Activated CD8-positive, alpha-beta memory T cell treated with anti-CD3 and anti-CD28 coated beads, Interleukin-2, amount 50 U/mL, for 48 hours (primary cell): Measurements from ENCODE around the gene F12.

Experiments used
- DNase-seq: peaks from one replicate; pipeline ENCODE4 v3.0.0-alpha.2; 2020

The F12 gene

DNA sequence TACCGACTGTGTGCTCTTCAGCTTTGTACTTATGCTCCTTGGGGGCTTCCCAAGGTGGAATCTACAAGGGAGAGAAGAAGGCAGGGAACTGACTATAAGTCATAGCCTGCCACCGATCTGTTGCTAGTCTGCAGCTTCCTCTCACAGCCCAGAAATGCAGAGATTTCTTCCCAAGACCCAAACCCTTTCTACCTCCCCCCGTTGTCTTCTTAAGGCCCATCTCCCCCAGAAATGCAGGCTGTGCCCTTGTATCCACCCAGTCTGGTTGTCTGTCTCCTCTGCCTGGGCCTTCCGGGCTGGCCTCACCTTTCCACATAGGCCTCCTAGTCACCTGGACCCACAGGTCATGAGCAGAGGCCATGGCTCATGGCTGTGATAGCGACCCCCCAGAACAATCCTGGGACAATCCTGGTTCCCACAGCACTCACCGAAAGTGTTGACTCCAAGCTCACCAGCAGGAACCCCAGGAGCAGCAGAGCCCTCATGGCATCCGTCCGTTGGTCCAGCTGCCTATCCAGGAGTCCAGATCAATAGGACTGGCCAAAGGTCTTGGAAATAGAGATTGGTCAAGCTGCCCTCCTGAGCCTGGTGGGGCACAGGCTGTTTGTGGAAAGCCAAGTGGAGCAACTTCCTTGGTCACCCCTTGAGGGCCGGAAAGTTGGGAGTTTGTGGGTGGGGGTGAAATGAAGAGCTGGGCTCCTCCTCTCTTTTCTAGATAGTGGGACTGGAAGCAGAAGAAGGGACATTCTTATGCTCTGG, at the start of gene F12:
Gene F12, minus strand, starts transcription at position 522 of the 759 bp plus-strand sequence. Its CDS starts 37 bp downstream, at position 485.
- no peak for DNase-seq

DNA sequence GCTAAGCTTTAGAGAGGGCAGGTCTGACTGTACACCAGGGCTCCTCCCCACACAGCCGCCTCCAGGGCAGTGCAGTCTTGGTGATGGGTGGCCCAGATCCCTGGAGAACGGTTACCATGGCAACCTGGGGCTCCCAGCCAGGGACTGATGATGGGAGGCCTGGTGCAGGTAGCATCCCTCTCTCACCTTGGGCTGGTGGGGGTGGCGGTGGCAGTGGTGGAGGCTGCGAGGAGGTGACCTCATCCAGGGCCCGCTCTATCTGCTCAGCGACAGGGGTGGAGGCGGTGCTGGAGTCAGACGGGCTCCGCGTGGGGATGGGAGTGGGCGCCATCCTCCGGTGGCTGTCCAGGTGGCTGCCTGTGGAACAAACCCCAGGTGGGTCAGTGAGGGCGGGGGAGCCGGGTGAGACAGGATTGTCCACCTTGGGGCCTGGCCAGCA, 49.6 kb upstream of the F12 start:
- DNase-seq = no peak

DNA sequence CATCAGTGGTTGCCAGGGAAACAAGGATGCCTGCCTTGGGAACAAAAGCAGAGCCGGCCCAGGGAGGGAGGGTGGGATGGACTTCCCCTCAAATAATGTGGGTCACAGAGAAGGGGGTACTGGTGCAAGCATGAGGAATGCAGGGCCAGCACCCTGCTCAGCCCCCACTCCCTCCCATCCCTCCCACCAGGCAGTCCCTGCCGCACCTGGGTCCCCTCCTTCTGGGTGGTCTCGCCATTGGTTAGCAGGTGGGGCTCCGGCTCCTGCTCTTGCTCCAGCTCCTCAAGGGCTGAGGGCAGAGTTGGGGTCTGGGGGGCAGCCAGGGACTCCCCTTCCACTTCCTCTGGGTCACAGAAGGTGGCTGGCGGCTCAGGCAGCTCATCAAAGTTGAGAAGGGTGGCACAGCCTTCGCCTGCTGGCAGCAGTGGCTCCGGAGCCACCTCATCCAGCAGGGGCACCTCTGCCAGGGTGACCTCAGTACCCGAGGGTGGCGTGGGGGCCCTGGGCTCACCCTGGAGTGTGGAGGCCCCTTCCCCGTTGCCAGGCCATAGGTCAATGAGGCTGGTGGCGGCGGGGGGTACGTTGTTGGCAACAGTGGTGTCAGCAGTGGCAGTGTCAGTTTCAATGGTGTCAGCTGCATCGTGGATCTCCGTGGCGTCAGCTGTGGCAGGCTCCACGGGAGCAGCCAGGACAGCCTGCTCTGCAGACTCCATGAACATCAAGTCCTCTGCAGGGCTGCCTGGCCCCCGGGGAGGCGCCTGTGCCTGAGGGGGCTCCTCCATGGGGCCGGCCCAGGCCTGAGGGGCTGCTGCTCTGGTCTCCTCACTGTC, 48.7 kb upstream of the F12 start:
- DNase-seq = no peak

DNA sequence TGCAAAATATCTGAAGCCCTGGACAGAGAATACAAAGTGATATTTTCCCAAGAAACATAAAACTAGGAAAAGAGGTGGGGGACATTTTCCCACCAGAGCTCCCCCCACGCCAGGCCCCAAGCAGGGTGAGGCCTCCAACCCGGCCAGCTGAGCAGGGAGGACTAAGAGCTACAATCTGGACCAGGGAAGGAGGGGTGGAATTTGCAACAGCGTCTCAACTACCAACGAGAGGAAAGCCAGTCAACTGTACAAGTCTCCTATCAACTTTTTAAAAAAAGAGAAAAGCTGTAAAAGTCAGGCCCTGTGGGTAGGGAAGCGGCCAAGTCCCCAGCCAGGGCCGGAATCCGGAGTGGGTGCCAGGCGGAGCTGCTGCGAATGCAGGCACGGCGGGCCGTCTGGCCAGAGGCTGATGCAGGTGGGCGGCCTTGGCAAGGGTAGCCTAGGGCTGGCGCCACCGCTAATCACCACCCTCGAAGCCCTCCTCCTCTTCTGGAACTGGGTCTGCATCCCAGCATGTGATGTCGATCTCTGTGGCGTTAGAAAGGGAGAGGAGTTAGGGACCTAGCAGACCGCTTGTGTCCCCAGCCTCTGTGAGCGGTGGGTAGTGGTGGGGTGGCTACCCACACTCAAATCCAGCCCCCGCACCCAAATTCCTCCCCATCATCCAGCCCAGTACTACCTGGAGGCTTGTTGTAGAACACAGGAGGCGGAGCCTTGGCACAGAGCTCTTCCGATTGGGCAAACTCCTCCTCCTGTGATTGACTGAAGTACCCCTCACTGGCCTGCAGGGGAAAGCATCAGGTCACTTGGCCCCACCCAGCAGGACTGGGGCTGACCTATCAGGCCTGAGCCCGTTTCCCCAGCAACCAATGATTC, 47.9 kb upstream of the F12 start:
- no peak for DNase-seq

DNA sequence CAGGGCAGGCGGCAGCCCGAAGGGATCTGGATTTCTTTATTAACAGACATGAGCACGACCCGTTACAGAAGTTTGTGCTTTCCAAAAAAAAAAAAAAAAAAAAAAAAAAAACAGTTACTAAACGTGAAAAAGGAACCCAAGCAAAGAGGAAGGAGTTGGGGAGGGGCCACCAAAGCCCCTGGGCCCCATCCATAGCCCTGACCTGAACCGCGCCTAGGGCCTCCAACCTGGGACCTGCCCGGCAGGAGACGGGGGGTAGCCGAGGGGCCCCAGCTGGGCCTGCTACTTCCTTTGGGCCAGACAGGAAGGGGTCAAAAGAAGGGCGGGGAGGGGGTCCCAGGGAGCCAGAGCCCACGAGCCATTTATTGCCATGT, 47.2 kb upstream of the F12 start:
- DNase-seq = no peak

DNA sequence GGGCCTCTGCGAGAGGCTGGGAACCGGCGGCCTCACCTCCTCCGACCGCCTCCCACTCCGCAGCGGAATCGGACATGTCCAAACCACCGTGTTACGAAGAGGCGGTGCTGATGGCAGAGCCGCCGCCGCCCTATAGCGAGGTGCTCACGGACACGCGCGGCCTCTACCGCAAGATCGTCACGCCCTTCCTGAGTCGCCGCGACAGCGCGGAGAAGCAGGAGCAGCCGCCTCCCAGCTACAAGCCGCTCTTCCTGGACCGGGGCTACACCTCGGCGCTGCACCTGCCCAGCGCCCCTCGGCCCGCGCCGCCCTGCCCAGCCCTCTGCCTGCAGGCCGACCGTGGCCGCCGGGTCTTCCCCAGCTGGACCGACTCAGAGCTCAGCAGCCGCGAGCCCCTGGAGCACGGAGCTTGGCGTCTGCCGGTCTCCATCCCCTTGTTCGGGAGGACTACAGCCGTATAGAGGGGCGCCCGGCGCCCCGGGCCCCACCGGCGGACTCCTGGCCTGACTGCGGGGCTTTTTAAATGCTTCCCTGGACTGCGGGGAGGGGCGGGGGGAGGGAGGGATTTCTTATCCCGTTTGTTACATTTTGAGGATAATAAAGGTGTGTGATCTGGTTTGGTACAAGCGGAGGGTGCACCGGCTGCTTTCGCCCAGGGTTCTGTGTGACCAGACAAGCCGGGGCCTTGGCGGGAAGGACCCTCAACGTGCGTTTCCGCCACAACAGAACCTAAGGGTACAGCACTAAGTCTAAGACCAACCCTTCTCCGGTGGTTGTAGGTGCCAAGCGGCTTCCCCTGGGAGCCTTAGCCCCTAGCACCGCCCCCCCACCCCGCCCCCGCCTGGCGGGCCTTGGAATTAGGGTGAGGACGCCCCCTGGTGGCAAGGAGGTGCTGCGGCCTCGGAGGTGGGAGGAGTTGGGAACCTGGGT, 46.6 kb upstream of the F12 start:
- DNase-seq = peak; percentile 99

DNA sequence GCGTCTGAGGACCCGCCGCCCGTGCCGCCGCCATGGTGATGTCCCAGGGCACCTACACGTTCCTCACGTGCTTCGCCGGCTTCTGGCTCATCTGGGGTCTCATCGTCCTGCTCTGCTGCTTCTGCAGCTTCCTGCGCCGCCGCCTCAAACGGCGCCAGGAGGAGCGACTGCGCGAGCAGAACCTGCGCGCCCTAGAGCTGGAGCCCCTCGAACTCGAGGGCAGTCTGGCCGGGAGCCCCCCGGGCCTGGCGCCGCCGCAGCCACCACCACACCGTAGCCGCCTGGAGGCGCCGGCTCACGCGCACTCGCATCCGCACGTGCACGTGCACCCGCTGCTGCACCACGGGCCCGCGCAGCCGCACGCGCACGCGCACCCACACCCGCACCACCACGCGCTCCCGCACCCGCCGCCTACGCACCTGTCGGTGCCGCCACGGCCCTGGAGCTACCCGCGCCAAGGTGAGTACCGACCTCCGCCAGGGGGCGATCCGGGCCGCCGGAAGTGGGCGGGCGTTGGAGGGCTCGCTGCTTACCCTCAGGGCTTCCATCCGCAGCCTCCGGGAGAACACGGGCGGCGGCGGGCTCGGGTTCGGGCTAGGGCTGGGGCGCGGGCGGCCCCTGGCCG, 45.8 kb upstream of the F12 start:
- peak; percentile 98 for DNase-seq

DNA sequence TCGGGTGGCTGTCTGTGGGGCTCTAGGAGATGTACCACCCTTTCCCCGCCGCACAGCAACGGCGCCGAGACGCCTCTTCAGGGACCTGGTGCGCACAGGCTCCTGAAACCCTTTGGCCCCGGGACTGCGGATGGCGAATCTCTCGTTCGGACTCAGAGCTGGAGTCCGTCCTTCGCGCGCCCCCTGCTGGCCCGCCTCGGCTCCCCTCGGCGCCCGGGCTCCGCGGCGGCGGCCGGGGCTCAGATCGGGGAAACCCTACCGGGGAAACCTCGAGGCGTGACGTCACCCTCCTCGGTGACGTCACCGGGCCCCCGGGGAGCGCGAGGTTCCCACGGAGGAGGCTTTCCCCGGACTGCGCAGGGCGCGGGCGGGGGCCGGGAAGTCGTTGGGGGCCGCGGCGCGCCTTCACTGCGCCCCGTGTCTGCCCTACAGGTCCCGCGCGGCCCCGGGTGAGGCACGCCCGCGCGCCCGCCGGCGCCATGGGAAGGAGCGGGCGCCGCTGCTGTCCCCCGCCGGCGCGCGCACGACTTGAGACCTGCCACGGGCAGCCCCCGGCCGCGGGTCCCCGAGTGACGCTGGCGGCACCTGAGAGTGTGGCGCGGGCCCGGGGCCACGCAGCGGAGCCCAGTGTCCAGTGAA, 45.2 kb upstream of the F12 start:
- peak; percentile 100 for DNase-seq

DNA sequence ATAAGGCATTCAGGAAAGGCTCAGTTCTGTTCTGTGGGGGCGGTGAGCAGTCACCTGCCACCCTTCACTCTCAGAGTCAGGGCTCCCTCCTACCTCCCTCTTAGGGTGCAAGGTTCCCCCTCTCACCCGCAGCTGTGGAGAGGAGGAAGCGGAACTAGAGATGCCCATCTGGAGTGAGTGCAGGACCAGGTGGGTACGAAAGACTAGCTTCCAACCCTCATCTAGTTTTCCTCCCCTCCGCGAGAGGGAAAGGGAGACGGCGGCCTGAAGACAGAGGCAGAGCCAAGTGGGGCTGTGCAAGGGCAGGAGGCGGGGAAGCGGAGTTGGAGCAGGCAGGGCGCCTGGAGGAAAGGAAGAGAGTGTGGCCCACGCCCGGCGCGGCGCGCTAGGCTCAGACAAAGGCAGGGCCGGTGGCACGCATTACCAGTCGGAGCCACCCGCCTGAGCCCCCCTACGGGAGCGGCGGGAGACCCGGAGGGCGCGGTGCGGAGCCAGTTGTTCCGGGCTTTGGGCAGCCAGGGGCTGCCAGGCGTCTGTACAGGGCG, 44.6 kb upstream of the F12 start:
- no peak for DNase-seq

DNA sequence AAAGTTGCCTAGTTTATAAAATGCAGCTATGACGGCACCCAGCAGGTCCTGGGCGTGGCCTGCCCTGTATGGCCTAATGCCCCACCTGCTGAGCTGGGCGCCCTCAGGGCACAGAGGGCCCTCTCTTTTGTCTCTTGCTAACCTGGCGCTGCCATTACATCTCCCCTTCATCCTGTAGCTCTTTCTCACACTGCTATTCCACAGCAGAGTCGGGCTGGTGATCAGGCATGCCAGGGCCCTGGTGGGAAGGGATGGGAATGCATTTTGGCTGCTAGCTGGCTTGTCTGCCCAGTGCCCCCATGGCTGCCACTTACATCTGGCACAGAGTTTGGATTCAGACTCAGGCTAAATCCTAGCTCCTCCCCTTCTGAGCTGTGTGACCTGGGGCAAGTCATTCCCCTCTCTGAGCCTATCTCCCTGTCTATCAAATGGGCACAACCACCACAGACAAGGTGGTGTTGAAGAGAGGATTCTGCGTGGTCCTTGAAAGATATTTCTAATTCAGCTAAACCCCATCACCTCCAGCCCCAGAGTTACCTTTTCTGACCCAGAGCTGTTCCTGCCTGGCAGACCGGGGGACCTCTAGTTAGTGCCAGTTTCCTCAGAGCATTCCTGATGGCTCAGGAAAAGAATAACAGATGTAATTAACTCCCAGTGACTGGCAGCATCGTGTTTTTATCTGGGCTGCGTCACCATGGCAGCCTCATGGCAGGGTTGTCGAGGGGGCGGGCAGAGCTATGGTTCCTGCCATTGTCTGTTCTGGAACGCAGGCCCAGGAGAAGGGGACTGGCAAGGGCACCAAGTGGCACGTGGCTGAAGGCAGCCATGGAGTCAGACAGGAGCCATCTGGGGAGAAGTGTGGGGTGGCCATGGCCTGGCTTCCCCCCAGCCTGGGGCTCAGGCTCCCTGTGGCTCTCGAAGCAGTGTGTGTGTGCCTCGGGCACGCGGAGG, 43.6 kb upstream of the F12 start:
- no peak for DNase-seq

DNA sequence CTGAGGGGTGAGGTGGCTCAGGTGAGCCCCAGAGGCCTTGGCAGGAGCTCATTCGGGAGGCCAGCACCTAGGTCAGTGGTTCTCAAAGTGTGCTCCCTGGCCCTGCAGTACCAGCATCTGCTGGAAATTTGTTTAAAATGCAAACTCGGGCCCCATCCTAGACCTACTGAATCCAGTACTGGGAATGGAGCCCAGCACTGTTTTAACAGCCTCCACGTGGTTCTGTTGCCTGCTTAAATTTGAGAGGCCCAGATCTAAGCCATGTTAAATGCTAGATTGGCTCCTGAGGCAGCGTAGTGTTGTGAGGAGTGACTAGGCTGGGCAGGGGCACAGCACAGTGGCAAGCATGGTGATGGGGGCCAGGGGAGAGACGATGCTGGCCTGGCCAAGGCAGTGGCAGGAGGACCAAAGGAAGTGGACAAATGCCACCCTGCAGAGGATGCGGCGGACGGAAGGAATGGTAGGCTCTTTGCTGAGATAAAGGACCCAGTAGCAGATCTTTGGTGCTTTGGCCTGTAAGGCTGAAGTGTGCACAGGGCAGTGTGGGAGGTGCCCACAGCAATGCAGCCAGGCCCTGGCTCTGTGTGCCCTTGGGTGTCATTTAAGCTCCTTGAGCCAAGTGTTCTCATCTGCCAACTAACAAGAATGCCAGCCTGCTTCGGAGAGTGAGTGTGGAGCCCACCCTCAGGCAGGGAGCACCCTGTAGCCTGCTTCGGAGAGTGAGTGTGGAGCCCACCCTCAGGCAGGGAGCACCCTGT, 41.5 kb upstream of the F12 start:
- DNase-seq = no peak

DNA sequence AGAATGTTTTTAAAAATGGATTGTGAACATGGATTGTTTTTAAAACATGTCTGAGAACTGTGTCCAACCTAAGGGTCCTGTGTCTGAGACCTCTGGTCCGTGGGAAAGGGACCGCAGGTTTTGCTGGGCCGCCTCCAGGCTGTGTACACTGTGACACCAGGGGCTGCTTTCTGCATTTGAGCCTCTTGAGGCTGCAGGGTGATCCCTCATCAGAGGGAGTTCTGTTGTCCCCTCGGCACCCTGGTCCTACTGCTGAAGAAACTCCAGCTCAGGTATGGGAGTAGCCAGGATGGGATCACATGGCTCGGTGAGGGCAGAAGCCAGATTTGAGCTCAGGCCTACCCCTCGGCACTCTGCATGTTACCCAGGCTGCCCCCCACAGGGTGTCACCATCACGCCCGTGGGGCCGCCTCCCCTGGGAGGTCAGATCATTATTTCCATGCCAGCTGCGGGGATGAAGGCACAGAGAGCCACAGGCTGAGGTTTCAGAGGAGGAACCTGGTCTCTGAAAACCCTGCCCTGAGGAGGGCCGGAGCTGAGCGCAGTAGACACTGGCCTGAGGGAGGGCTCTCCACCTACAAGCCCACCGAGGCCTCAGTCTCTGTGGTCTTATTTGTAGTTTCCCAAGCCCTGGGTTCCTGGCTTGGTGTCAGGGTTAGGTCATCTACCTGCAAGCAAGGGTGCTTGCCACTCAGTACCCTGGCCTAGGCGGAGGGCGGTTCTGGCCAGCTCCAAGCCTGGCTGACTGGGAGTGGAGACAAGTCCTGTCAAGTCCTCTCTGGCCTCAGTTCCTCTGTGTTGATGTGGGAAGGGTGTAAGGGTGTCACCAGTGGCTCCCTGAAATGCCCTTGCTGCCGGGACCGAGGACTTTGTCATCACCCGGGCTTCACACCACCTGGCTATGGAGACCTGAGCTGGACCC, 40.0 kb upstream of the F12 start:
- DNase-seq = no peak

DNA sequence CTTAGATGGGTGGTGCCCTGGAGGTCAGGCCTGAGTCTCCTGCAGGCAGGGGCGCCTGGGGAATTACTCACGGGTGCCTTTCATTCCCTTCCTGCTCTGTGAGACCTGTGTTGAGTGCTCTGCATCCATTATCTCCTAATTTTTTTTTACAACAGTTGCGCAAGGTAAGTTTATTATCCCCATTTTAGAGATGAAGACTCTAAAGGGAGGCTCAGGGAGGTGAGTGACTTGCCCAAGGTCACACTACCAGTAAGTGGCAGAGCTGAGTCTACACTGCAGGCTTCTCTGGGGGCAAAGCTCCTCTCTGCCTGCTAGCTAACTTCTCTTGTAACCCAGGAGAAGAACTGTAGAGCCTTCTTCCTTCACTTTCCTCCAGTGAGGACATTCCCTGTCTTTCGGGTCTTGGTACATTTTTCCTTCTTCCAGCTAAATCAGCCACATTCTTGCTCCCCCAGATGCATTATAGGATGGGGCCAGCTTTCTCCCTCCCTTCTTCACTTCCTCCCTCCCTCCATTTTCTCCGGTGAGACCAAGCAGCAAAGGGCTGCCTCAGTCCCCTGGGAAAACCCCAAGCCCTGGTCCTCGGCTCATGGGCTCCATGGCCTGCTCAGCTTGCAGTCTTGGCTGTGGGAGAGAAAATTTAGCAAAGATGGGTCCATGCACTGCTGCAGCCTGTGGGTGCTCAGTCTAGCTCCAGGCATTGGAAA, 39.0 kb upstream of the F12 start:
- no peak for DNase-seq

DNA sequence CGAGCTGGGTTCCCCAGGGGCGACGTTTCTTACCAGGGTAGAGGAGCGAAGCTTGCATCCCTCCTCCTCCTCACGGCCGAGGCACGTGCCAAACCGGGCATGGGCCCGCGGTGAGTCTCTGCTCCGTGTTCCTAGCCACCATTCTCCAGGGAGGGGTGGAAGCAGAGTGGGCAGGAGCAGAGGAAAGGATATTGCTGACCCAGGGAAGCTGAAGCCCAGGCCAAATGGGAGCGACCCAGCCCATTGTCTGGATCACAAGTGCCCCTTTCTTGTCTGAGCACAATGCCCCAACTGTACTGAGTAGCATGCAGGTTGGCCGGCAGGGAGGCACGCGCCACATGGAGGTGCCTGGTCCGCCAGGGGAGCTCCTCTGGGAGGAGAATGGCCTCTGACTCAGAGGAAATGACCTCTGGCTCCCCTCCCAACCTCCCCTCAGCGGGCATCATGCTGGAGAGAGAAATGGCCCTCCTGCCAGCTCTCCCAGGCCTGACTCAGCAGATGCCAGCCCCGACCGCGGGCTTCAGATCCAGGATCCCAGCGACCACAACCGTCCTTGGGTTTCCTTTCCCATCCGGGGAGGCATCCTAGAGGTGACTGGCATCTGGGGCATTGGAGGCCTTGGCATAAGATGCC, 38.4 kb upstream of the F12 start:
- peak; percentile 79 for DNase-seq

DNA sequence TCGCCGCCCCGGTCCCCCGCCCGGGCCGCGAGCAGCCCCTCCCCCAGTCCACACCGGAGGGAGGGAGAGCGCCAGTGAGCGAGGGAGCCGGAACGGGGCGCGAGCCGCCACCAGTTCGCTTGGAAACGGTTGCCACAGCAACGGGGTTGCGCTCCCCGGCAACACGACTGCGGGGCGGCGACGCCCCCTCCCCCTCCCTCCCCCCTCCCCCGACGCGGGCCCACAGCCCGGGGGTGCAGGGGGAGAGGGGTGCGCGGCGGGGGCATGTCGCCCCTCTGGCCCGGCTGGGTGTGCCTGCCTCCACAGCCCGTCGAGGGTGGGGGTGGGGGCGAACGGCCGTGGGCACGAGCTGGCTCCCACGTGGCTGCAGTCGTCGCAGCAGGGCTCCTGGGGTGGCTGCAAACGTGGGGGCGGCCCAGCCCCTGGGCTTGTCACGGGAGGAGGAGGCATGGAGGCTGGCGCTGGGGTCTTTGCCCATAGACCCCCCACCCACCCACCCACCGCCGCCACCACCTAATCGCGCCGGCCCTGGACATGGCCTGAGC, 37.8 kb upstream of the F12 start:
- peak; percentile 86 for DNase-seq
